Measurements from ENCODE around the gene NPBWR2. TPM values are rescaled to one million over a fixed set of nuclear protein-coding genes. Genes with fewer than 3 reads are reported as not detected.
A peak's percentile ranks its signal among the peaks of the same experiment; 100 is the strongest.

The NPBWR2 gene
- total and polyA plus RNA-seq, 8 donors = not detected

- H3K4me3 ChIP-seq = peak overlapping the region in 1 of 4 donors; percentile 83
- TF ChIP-seq, protein P1, sequence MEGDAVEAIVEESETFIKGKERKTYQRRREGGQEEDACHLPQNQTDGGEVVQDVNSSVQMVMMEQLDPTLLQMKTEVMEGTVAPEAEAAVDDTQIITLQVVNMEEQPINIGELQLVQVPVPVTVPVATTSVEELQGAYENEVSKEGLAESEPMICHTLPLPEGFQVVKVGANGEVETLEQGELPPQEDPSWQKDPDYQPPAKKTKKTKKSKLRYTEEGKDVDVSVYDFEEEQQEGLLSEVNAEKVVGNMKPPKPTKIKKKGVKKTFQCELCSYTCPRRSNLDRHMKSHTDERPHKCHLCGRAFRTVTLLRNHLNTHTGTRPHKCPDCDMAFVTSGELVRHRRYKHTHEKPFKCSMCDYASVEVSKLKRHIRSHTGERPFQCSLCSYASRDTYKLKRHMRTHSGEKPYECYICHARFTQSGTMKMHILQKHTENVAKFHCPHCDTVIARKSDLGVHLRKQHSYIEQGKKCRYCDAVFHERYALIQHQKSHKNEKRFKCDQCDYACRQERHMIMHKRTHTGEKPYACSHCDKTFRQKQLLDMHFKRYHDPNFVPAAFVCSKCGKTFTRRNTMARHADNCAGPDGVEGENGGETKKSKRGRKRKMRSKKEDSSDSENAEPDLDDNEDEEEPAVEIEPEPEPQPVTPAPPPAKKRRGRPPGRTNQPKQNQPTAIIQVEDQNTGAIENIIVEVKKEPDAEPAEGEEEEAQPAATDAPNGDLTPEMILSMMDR (IDR thresholded peaks at IDR 0.05) = no peak
- FAIRE-seq (no peak), DNase-seq (peak in 1 of 6 donors; percentile 23), ATAC-seq (no peak)
- intact Hi-C loops (cut with DNase I) = no loop called here
- H3K27me3 ChIP-seq = no peaks in the 10 kb centered on the region
- H3K9me3 ChIP-seq = no peaks in the 10 kb centered on the region
- peaks cover 0 to 10% (median 6%) of the 10 kb centered on the region in 3 donors for H3K4me1 ChIP-seq
- WGBS, 2 donors = 87 to 94% methylated on average over 7 to 8 of the region's 8 CpGs
- H3K27ac ChIP-seq = no peak overlapping the region
- H3K36me3 ChIP-seq = no peaks in the 10 kb centered on the region
Measured at GRCh38 chr20:64077094-64077493, 30.3 kb downstream of the NPBWR2 start.

GRCh38 chr20:64076061-64076997, 31.0 kb downstream of the NPBWR2 start:
- Histone ChIP-seq H3K9me3 (no peaks in the 10 kb centered on the region), H3K27ac (no peak overlapping the region), H3K27me3 (no peaks in the 10 kb centered on the region), H3K4me3 (peak overlapping the region in 1 of 4 donors; percentile 83), H3K4me1 (peaks cover 0 to 10% (median 6%) of the 10 kb centered on the region in 3 donors), H3K36me3 (no peaks in the 10 kb centered on the region)
- TF ChIP-seq, protein P1 (IDR thresholded peaks at IDR 0.05) = no peak
- no peak for FAIRE-seq
- intact Hi-C loops (cut with DNase I) = no loop called here
- DNase-seq = peak in 1 of 6 donors; percentile 25
- 93 to 96% methylated on average over 17 to 19 of the region's 22 CpGs for WGBS, 2 donors
- ATAC-seq = no peak

DNA sequence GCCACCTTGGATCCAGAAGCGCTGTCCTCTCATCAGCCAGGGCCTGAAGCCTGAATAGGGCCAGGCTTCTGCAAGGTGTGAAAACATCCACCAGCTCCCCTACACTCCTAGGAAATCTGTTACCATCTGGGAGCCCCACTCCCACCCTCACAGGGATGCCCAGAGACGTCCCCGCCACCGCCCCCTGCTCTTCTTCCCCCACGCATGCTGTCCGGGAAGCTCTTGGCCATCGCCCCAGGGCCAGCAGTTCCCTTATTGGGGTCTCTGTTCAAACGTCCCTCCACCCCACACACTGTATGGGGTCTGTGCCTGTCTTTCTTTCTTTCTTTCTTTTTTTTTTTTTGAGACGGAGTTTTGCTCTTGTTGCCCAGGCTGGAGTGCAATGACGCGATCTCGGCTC, 31.8 kb downstream of the NPBWR2 start:
- DNase-seq (peak in 1 of 6 donors; percentile 22), ATAC-seq (no peak), FAIRE-seq (no peak)
- WGBS, 2 donors = 93% methylated on average over 12 of the region's 12 CpGs
- Histone ChIP-seq H3K27me3 (no peaks in the 10 kb centered on the region), H3K27ac (no peak overlapping the region), H3K4me3 (no peak overlapping the region), H3K4me1 (peaks cover 0 to 10% (median 6%) of the 10 kb centered on the region in 3 donors), H3K36me3 (no peaks in the 10 kb centered on the region), H3K9me3 (no peaks in the 10 kb centered on the region)
- TF ChIP-seq, protein P1 (IDR thresholded peaks at IDR 0.05) = no peak
- intact Hi-C loops (cut with DNase I) = no loop called here

GRCh38 chr20:64074963-64075362, 32.4 kb downstream of the NPBWR2 start:
- 89 to 96% methylated on average over 8 of the region's 8 CpGs for WGBS, 2 donors
- TF ChIP-seq, protein P1 (IDR thresholded peaks at IDR 0.05) = no peak

More at GRCh38 chr20:64074963-64075362, 32.4 kb downstream of the NPBWR2 start:
- ATAC-seq (no peak), DNase-seq (no peak), FAIRE-seq (no peak)
- Histone ChIP-seq H3K27ac (no peak overlapping the region), H3K36me3 (no peaks in the 10 kb centered on the region), H3K27me3 (no peaks in the 10 kb centered on the region), H3K4me1 (peaks cover 0 to 10% (median 6%) of the 10 kb centered on the region in 3 donors), H3K4me3 (no peak overlapping the region), H3K9me3 (no peaks in the 10 kb centered on the region)
- intact Hi-C loops (cut with DNase I) = no loop called here

Data from pancreas (tissue), 10 donors.